HFFc6 (cell line): ENCODE data around the gene TBKBP1. TPM values are rescaled to one million over a fixed set of nuclear protein-coding genes. Genes with fewer than 3 reads are reported as not detected.

ENCODE experiments used
- DNase-seq: peaks from one replicate; pipeline ENCODE4 v3.0.0-alpha.2; 2018
- H3K27ac Mint-ChIP-seq: 2 replicates; pipeline ENCODE4 v1.8.0; 2020; ENCODE audit warnings: mild to moderate bottlenecking, mixed read lengths
- H3K27me3 Mint-ChIP-seq: 2 replicates; pipeline ENCODE4 v1.8.0; 2021; ENCODE audit warnings: mild to moderate bottlenecking, moderate library complexity, mixed read lengths; ENCODE audit not compliant: insufficient read depth
- H3K36me3 Mint-ChIP-seq: 2 replicates; pipeline ENCODE4 v1.8.0; 2021; ENCODE audit warnings: low read depth, mixed read lengths
- H3K4me1 Mint-ChIP-seq: 2 replicates; pipeline ENCODE4 v1.8.0; 2020; ENCODE audit warnings: low read depth, mixed read lengths
- H3K4me3 Mint-ChIP-seq: 2 replicates; pipeline ENCODE4 v1.8.0; 2020; ENCODE audit warnings: mild to moderate bottlenecking, moderate library complexity, mixed read lengths
- H3K9me3 Mint-ChIP-seq: 2 replicates; pipeline ENCODE4 v1.8.0; 2020; ENCODE audit warnings: mild to moderate bottlenecking, mixed read lengths
- total RNA-seq, 6 experiments: library from RNA; stranded (reverse); fragmentation: NEBNext Ultra II Directional; extraction: Animal tissue kit (Norgen Biotek cat#: 25700); gene quantifications; 2 replicates in 1 of 6; 3 replicates in 5 of 6; pipeline ENCODE4 v1.2.3, GENCODE V29; 2021
- TF ChIP-seq, protein P1 (sequence below): fragments of 200-600 bp; sonication (generic); IDR thresholded peaks from 2 replicates; pipeline ENCODE4 v1.5.0; 2021; ENCODE audit warnings: antibody characterized with exemption, mild to moderate bottlenecking

TBKBP1 gene
- total RNA-seq, 6 experiments from 2014 or later, result 6.6 to 8.3 (median 7.7) TPM

GRCh38 chr17:47670064-47670463 lies 23.9 kb upstream of the TBKBP1 start:
- no peaks in the 10 kb centered on the region for H3K4me1 Mint-ChIP-seq
- peak overlapping the region; percentile 14 for H3K27ac Mint-ChIP-seq
- DNase-seq, result no peak
- no peak overlapping the region for H3K4me3 Mint-ChIP-seq
- H3K27me3 Mint-ChIP-seq, result no peaks in the 10 kb centered on the region
- H3K9me3 Mint-ChIP-seq, result no peaks in the 10 kb centered on the region
- peaks cover 61% of the 10 kb centered on the region for H3K36me3 Mint-ChIP-seq
- TF ChIP-seq, protein P1, sequence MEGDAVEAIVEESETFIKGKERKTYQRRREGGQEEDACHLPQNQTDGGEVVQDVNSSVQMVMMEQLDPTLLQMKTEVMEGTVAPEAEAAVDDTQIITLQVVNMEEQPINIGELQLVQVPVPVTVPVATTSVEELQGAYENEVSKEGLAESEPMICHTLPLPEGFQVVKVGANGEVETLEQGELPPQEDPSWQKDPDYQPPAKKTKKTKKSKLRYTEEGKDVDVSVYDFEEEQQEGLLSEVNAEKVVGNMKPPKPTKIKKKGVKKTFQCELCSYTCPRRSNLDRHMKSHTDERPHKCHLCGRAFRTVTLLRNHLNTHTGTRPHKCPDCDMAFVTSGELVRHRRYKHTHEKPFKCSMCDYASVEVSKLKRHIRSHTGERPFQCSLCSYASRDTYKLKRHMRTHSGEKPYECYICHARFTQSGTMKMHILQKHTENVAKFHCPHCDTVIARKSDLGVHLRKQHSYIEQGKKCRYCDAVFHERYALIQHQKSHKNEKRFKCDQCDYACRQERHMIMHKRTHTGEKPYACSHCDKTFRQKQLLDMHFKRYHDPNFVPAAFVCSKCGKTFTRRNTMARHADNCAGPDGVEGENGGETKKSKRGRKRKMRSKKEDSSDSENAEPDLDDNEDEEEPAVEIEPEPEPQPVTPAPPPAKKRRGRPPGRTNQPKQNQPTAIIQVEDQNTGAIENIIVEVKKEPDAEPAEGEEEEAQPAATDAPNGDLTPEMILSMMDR, result no peak

DNA sequence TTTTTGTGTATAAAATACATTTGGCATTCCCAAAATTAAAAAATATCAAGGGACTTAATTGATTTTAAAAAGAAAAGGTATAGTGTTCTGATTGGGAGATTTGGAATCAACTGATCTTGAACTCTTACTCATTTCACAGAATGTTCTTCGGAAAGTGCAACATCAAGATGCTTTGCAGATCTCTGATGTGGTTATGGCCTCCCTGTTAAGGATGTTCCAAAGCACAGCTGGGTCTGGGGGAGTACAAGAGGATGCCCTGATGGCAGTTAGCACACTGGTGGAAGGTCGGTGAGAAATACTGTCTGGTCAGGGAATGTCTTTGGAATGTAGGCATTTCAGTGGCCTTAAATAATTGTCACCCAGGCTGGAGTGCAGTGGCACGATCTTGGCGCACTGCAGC lies 19.5 kb upstream of the TBKBP1 start:
- Mint-ChIP-seq H3K9me3 (no peaks in the 10 kb centered on the region), H3K27ac (peak overlapping the region; percentile 29; the same call in 1 of the 2 replicates), H3K36me3 (peaks cover 68% of the 10 kb centered on the region), H3K4me1 (no peaks in the 10 kb centered on the region), H3K27me3 (no peaks in the 10 kb centered on the region), H3K4me3 (no peak overlapping the region)
- TF ChIP-seq, protein P1, result no peak
- no peak for DNase-seq

DNA sequence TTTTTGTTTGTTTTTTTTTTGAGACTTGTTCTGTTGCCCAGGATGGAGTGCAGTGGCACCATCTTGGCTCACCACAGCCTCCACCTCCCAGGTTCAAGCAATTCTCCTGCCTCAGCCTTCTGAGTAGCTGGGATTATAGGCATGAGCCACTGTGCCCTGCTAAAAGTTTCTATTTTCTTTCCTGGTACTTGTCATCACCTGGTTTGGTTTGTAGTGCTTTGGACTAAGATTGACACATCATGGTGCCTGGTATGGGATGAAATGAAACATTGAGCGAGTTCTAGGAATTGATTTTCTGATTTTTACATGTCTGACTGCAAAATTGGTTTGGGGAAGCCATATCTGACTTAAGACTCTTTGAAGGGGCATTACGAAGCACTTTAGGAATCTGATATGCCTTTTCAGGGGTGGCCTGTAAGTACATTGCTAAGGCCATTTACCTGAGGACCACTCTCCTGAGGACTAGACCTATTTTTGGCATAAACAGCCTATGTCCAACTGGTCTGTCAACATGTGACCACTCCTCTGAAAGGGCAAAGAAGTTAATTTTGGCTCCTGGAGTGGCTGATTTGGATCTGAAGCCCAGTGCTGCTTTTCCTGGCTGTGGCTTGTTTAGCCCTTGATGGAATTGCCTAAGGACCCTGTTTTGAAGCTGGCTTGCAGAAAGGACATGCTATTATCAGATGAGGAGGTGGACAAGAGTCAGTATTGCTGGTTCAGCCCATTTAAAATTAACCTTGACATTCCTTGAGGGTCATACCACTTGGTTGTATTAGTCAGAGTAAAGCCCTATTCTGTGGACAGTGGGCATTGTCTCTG lies 18.4 kb upstream of the TBKBP1 start:
- DNase-seq, result no peak
- H3K9me3 Mint-ChIP-seq, result no peaks in the 10 kb centered on the region
- H3K36me3 Mint-ChIP-seq, result peaks cover 67% of the 10 kb centered on the region
- H3K27ac Mint-ChIP-seq, result no peak overlapping the region
- no peak overlapping the region for H3K4me3 Mint-ChIP-seq
- TF ChIP-seq, protein P1, result no peak
- no peaks in the 10 kb centered on the region for H3K27me3 Mint-ChIP-seq
- H3K4me1 Mint-ChIP-seq, result peaks cover 7% of the 10 kb centered on the region

- Mint-ChIP-seq H3K4me3 (no peak overlapping the region), H3K4me1 (peaks cover 9% of the 10 kb centered on the region), H3K9me3 (no peaks in the 10 kb centered on the region), H3K36me3 (peaks cover 66% of the 10 kb centered on the region), H3K27ac (no peak overlapping the region), H3K27me3 (no peaks in the 10 kb centered on the region)
- TF ChIP-seq, protein P1, result no peak
- DNase-seq, result no peak
These were observed 17.8 kb upstream of the TBKBP1 start for GRCh38 chr17:47676199-47676472.

GRCh38 chr17:47676510-47677165 lies 17.3 kb upstream of the TBKBP1 start:
- Mint-ChIP-seq H3K27ac (0 out of 2 replicates have a peak overlapping the region, but pooled peaks have one; percentile 17), H3K4me1 (peaks cover 9% of the 10 kb centered on the region), H3K9me3 (no peaks in the 10 kb centered on the region), H3K27me3 (no peaks in the 10 kb centered on the region), H3K4me3 (no peak overlapping the region), H3K36me3 (peaks cover 66% of the 10 kb centered on the region)
- no peak for DNase-seq
- TF ChIP-seq, protein P1, result no peak
